B cell (primary cell): ENCODE results near the gene POU3F3. TPM values are rescaled to one million over a fixed set of nuclear protein-coding genes. Genes with fewer than 3 reads are reported as not detected.
A peak's percentile ranks its signal among the peaks of the same experiment; 100 is the strongest.

Source experiments
- ATAC-seq: fragments of 200-7000 bp; cut with Tn5 transposase; one replicate; pipeline ENCODE4 v1.10.0; 2021; ENCODE audit warnings: low read depth, mild to moderate bottlenecking, moderate number of reproducible peaks, moderate library complexity
- CTCF ChIA-PET: fragments of 350-600 bp; sonication (Branson Sonifier 250); formaldehyde crosslinking; loops from one replicate; lab custom pipeline; 2021; ENCODE audit warnings: antibody characterized with exemption, inconsistent platforms; lab: Charles Lee
- POLR2A ChIA-PET: fragments of 350-600 bp; sonication (Branson Sonifier 250); formaldehyde crosslinking; loops from one replicate; lab custom pipeline; 2021; ENCODE audit warnings: antibody characterized with exemption; lab: Charles Lee
- DNase-seq: peaks from one replicate; pipeline ENCODE4 v3.0.0; 2013
- H2AFZ ChIP-seq: 2 replicates; pipeline ENCODE4 v1.6.1; 2012; ENCODE audit warnings: mild to moderate bottlenecking, low read depth, low read length; ENCODE audit not compliant: insufficient read depth, poor library complexity, severe bottlenecking
- H3K27ac ChIP-seq, 2 donors: 1 replicate in 1 of 2; 2 replicates in 1 of 2; pipeline ENCODE4 v1.5.1; 2012 to 2013; ENCODE audit warnings: low read length in 2 of 2, mild to moderate bottlenecking in 2 of 2, moderate library complexity in 1 of 2
- H3K27me3 ChIP-seq, 4 experiments: fragments of 200-600 bp in 1 of 4; sonication (generic) in 1 of 4; replicated peaks in 1 of 4; 1 replicate in 2 of 4; 2 replicates in 2 of 4; pipeline versions ENCODE4 v1.6.1 to v1.7.0; 2013 to 2016; ENCODE audit warnings: low read length in 3 of 4, mild to moderate bottlenecking in 2 of 4, mixed read lengths in 1 of 4, moderate library complexity in 1 of 4; ENCODE audit not compliant: insufficient read depth in 4 of 4, control insufficient read depth in 3 of 4; ENCODE audit errors: control extremely low read depth in 1 of 4
- H3K36me3 ChIP-seq, 2 experiments: replicated peaks in 1 of 2; 1 replicate in 1 of 2; 2 replicates in 1 of 2; pipeline versions ENCODE4 v1.6.1 to v1.7.1; 2013; ENCODE audit warnings: low read length in 1 of 2; ENCODE audit not compliant: insufficient read depth in 2 of 2, control insufficient read depth in 1 of 2; ENCODE audit errors: control extremely low read depth in 1 of 2, extremely low read depth in 1 of 2
- H3K4me1 ChIP-seq, 2 donors: fragments of 200-600 bp in 1 of 2; sonication (generic) in 1 of 2; 1 replicate in 1 of 2; 2 replicates in 1 of 2; pipeline versions ENCODE4 v1.5.1 to v1.6.1; 2013 to 2017; ENCODE audit warnings: low read length in 2 of 2; ENCODE audit not compliant: control insufficient read depth in 2 of 2, insufficient read depth in 2 of 2
- H3K4me2 ChIP-seq: replicated peaks from 2 replicates; pipeline ENCODE3; 2012; ENCODE audit warnings: mild to moderate bottlenecking, low read depth, low read length; ENCODE audit not compliant: poor library complexity, severe bottlenecking
- H3K4me3 ChIP-seq, 5 experiments: fragments of 200-600 bp in 1 of 5; sonication (generic) in 1 of 5; 1 replicate in 3 of 5; 2 replicates in 2 of 5; pipeline versions ENCODE4 v1.5.1 to v1.7.0; 2011 to 2016; ENCODE audit warnings: low read length in 4 of 5, mild to moderate bottlenecking in 4 of 5, low read depth in 2 of 5, control low read depth in 1 of 5, moderate library complexity in 1 of 5; ENCODE audit not compliant: insufficient read depth in 1 of 5; ENCODE audit errors: control extremely low read depth in 1 of 5, extremely low read depth in 1 of 5
- H3K79me2 ChIP-seq: fragments of 200-600 bp; sonication (generic); one replicate; pipeline ENCODE4 v1.6.0; 2016; ENCODE audit warnings: low read length; ENCODE audit not compliant: control insufficient read depth, insufficient read depth
- H3K9ac ChIP-seq: fragments of 200-600 bp; sonication (generic); 2 replicates; pipeline ENCODE4 v1.6.1; 2017; ENCODE audit warnings: mild to moderate bottlenecking, low read length, moderate library complexity
- H3K9me3 ChIP-seq, 3 donors: one replicate each; pipeline versions ENCODE4 v1.6.1 to v1.7.1; 2013; ENCODE audit warnings: low read length in 2 of 3; ENCODE audit not compliant: control insufficient read depth in 2 of 3, insufficient read depth in 1 of 3; ENCODE audit errors: control extremely low read depth in 1 of 3
- H4K20me1 ChIP-seq: 2 replicates; pipeline ENCODE4 v1.6.0; 2012; ENCODE audit warnings: mild to moderate bottlenecking, low read length; ENCODE audit not compliant: insufficient read depth, control insufficient read depth, poor library complexity, severe bottlenecking
- H3K27ac Mint-ChIP-seq: one replicate; pipeline ENCODE4 v1.8.0; 2021; ENCODE audit warnings: mixed read lengths
- H3K27me3 Mint-ChIP-seq: one replicate; pipeline ENCODE4 v1.8.0; 2021; ENCODE audit warnings: mixed read lengths
- H3K4me1 Mint-ChIP-seq: one replicate; pipeline ENCODE4 v1.8.0; 2021; ENCODE audit warnings: mixed read lengths
- H3K4me3 Mint-ChIP-seq: one replicate; pipeline ENCODE4 v1.8.0; 2021; ENCODE audit warnings: mixed read lengths
- H3K9me3 Mint-ChIP-seq: one replicate; pipeline ENCODE4 v1.8.0; 2022; ENCODE audit warnings: mixed read lengths; ENCODE audit not compliant: insufficient read depth
- CTCF ChIP-seq: fragments of 200-600 bp; IDR thresholded peaks from one replicate; pipeline ENCODE4 v1.8.0; 2022; ENCODE audit warnings: antibody characterized with exemption, mild to moderate bottlenecking
- EZH2 ChIP-seq: IDR thresholded peaks from 2 replicates; pipeline ENCODE4 v1.6.1; 2012; ENCODE audit warnings: borderline replicate concordance, low read depth, mild to moderate bottlenecking, moderate library complexity, low read length; ENCODE audit not compliant: insufficient read depth, poor library complexity, severe bottlenecking
- WGBS: methylation state at CpG from one replicate; pipeline ENCODE4 v1.1.5; 2013; ENCODE audit warnings: missing lambda C conversion rate; ENCODE audit not compliant: insufficient coverage; 5-methylcytosine and 5-hydroxymethylcytosine counted together
- intact Hi-C: fragments of 100-400 bp; cut with micrococcal nuclease; formaldehyde crosslinking; loops from one replicate; pipeline ENCODE4 v1.10.0; 2022
- polyA plus RNA-seq: library from polyadenylated mRNA; depleted of rRNA; stranded (reverse); fragments of >200 nt; gene quantifications from 2 replicates; pipeline ENCODE4 v1.2.3, GENCODE V29; 2012
- total RNA-seq, 2 donors: library from RNA; stranded (reverse); fragments of 120-200 nt in 1 of 2; gene quantifications; 1 replicate in 1 of 2; 2 replicates in 1 of 2; pipeline versions ENCODE4 v1.2.3 to v1.2.4, GENCODE V29; 2013 to 2022

Gene POU3F3
- total and polyA plus RNA-seq, 2 donors (not counting 1 experiment from before 2014, with no cell fraction given): 0.03 to 0.12 TPM

- Mint-ChIP-seq H3K4me1 (peaks cover 14% of the 10 kb centered on the region), H3K4me3 (no peak overlapping the region), H3K27me3 (peaks cover 70% of the 10 kb centered on the region), H3K9me3 (peaks cover 2% of the 10 kb centered on the region), H3K27ac (no peak overlapping the region)
- intact Hi-C loops: loop anchor here (2.0 kb wide), 1 partner anchor 16 kb away; no protein-coding TSS in a partner anchor
- TF ChIP-seq EZH2 (no peak), CTCF (no peak)
- Histone ChIP-seq H3K4me3 (no peak overlapping the region), H3K9me3 (peaks cover 8 to 43% (median 9%) of the 10 kb centered on the region in 3 donors), H3K4me2 (peak overlapping the region; percentile 23), H3K27ac (no peak overlapping the region), H3K4me1 (peaks cover 32 to 45% of the 10 kb centered on the region in 2 donors), H3K9ac (no peak overlapping the region), H2AFZ (no peak overlapping the region), H3K27me3 (peaks cover 0 to 97% (median 85%) of the 10 kb centered on the region in 4 experiments), H4K20me1 (no peaks in the 10 kb centered on the region), H3K36me3 (no peaks in the 10 kb centered on the region), H3K79me2 (no peaks in the 10 kb centered on the region)
- DNase-seq (no peak), ATAC-seq (no peak)
- WGBS: 0% methylated on average over 2 of the region's 14 CpGs
- POLR2A ChIA-PET: no interaction called here
- CTCF ChIA-PET: interaction anchor here (1.2 to 2.9 kb wide), 2 partner anchors 15 to 112 kb away, joined by 4 to 12 read pairs; no protein-coding TSS in a partner anchor
These were observed 10.6 kb downstream of the POU3F3 start for GRCh38 chr2:104864280-104865095.

GRCh38 chr2:104865096-104865470 is 11.2 kb downstream of the POU3F3 start:
- H3K27ac Mint-ChIP-seq: no peak overlapping the region
- no CpG with 5 or more reads among the region's 2 CpGs for WGBS
- ATAC-seq (no peak), DNase-seq (peak; percentile 10)
- peaks cover 64% of the 10 kb centered on the region for H3K27me3 Mint-ChIP-seq
- no peak for TF ChIP-seq EZH2
- TF ChIP-seq CTCF: no peak
- no peaks in the 10 kb centered on the region for H3K79me2 ChIP-seq
- H3K9ac ChIP-seq: no peak overlapping the region
- no peaks in the 10 kb centered on the region for H3K36me3 ChIP-seq
- H3K4me3 Mint-ChIP-seq: no peak overlapping the region
- peaks cover 14% of the 10 kb centered on the region for H3K4me1 Mint-ChIP-seq
- H3K4me3 ChIP-seq: no peak overlapping the region
- no peak overlapping the region for H3K27ac ChIP-seq
- ChIA-PET CTCF (interaction anchor here (1.2 to 2.9 kb wide), 2 partner anchors 15 to 111 kb away, joined by 4 to 12 read pairs; no protein-coding TSS in a partner anchor), POLR2A (no interaction called here)
- H3K4me1 ChIP-seq: peaks cover 32 to 45% of the 10 kb centered on the region in 2 donors
- H4K20me1 ChIP-seq: no peaks in the 10 kb centered on the region
- peaks cover 8 to 43% (median 8%) of the 10 kb centered on the region in 3 donors for H3K9me3 ChIP-seq
- H3K4me2 ChIP-seq: no peak overlapping the region
- peaks cover 0 to 97% (median 81%) of the 10 kb centered on the region in 4 experiments for H3K27me3 ChIP-seq
- peaks cover 2% of the 10 kb centered on the region for H3K9me3 Mint-ChIP-seq
- intact Hi-C loops: loop anchor here (2.0 kb wide), 1 partner anchor 16 kb away; no protein-coding TSS in a partner anchor
- H2AFZ ChIP-seq: no peak overlapping the region
